Camera-type eye (tissue), 1 donor: Measurements from ENCODE around the gene EIF4E2. TPM values are rescaled to one million over a fixed set of nuclear protein-coding genes. Genes with fewer than 3 reads are reported as not detected.

ENCODE experiments used
- total RNA-seq: library from RNA; depleted of rRNA; stranded (reverse); fragments of >200 nt; gene quantifications from one replicate; pipeline ENCODE4 v1.2.3, GENCODE V29; 2014

The EIF4E2 gene, protein sequence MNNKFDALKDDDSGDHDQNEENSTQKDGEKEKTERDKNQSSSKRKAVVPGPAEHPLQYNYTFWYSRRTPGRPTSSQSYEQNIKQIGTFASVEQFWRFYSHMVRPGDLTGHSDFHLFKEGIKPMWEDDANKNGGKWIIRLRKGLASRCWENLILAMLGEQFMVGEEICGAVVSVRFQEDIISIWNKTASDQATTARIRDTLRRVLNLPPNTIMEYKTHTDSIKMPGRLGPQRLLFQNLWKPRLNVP
- 46.7 TPM for total RNA-seq

DNA sequence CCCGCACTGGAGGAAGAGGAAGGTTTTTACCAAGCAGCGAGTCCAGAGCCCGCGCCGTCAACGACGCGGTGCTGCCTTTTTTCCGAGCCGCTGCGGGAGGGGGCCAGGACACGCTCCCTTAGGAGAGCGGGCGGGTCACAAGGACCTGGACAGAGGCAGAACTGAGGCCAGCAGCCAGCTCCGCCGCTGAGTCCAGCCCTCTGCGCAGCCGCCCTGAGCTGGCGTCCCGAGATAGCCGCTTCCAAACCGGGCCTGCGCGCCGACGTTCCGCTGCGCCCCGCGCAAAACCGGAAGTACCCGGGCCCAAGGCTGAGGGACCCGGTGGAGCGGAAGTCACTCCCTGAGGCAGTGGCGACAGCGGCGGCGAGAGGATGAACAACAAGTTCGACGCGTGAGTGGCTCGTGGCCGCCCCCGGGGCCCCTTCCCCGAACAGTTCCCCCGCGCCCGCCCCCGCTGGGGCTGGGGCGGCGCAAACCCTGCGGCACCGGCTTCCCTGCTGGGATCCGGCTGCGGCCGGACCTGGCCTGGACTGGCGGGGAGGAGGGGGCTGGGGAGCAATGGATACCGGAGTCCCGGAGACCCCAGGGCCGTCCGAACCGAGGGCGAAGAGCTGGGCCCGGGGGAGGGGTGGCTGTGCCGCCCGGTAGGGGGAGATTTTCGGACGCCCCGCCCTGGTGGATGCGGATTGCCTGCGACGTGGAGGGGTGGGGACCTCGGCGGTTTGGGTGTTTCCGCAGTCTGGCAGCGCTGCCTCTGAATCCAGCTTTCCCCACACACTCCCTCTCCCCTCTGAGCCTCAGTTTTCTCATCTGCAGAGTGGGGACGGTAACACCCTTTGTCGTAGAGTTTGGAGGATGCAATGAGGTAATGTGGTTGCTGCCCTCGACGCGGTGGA, at the start of gene EIF4E2, which contains the start of gene TIGD1:
Gene EIF4E2, plus strand, starts transcription at position 336 of the 896 bp plus-strand sequence. Its CDS starts 36 bp downstream, at position 372.
Gene TIGD1, minus strand, starts transcription at position 204 of the 896 bp plus-strand sequence. CDS start 675 bp downstream, outside the sequence.

DNA sequence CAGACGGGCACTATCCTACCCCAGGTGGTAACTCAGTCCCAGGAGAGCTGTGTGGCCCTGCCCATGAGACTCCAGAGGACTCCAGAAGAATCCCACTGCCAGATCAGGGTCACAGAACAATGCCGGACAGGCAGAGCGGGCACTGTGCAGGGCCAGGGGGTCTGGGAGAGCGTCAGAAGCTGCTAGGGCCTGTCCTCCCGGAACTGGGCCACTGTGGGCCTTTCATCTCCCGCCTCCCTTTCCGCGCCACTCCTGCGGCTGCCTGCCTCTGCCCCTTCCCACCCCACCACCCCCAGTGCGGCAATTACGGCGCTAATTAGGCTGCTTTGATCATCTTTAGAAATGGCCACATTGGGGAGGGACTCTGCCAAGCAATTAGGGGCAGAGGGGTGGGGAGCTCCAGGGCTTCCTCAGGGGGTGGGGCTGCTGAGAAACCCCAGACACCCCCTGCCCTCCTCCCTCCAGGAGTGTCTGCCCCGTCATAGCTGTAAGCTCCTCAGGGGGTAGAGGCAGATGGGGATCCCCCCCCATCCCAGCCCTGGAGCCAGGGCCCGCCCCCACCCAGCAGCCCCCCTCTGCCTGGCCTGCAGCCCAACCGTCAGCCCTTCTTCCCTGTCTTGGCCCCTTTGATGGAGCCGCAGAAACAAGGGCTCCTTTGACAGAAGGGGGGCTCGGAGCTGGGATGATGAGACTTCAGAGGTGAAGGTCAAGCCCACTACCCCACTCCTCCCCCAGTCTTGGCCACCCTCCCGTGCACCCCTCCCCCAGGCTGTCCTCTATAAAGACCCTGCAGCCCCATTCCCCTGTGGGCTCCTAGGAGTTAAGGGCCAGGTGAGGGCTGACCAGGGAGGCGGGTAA, 30.7 kb upstream of the EIF4E2 start, which contains the start of gene PRSS56:
Gene PRSS56, plus strand, starts transcription at position 808 of the 858 bp plus-strand sequence. CDS start 211 bp downstream, outside the sequence.

DNA sequence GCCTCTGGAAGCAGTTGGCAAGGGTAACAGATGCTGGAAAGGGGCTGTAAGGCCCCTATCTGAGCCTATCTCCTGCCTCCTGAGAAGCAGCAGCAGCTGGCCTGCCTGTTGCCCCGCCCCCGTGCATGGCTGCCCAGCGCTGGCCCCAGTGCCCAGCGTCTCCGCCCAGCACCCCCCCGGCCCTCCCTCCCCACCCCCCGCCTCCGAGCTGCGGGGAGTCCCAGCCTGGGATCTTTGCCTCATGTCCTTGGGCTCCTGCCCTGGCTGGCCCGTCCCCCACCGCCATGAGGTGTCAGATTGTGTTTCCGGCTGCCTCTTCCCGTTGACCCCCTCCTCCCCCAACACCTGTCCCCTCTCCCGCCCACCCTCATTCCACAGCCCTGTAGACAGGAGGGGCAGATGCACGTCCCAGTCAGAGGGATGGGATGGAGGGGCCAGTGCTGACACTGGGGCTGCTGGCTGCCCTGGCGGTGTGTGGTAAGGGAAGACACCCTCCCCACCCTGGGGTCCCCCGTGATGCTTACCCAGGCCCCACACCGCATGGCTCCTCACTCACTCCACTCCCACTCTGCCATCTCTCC, 24.6 kb upstream of the EIF4E2 start, which contains the start of gene CHRND:
Gene CHRND, plus strand, starts transcription at position 370 of the 581 bp plus-strand sequence. Its CDS starts 56 bp downstream, at position 426.

DNA sequence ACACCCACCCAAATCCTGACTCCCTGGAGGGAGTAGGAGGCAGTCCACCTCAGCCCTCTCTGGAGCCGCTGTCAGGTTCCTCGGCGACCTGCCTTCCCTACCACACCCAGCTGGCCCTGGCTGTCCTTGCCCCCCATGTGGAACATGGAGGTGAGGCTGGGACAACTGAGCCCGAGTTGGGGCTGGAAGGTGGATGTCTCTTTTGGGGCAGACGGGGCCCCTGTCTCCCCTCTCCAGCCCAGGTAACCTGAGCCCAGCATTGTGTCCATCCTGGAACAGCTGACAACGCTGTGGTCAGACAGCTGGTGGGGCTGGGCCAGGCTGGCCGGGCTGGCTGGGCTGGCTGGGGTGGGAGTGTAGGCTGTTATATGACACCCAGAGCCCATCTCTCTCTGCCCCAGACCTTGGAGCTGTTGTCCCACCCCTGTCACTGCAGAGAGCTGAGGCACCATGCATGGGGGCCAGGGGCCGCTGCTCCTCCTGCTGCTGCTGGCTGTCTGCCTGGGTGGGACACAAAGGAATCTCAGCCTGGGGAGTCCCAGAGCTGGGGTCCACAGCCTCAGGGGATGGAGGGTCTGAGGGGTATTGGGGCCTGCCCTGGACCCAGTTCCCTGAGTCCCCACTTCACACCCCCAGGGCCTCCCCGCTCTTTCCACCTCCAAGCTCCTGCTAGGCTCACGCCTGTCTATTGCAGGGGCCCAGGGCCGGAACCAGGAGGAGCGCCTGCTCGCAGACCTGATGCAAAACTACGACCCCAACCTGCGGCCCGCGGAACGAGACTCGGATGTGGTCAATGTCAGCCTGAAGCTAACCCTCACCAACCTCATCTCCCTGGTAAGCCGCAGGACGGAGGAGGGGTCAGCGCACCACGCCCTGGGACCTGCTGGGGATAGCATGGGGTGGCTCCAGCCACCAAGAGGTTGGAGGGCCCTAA, 10.9 kb upstream of the EIF4E2 start, which contains the start of gene CHRNG:
Gene CHRNG, plus strand, starts transcription at position 395 of the 934 bp plus-strand sequence. Its CDS starts 56 bp downstream, at position 451.

Other genes starting within 250 kb of the EIF4E2 start
- not detected for gene ALPP, start 171.9 kb upstream of the EIF4E2 start, total RNA-seq
- not detected for gene ALPG, start 143.8 kb upstream of the EIF4E2 start, total RNA-seq
- gene ALPI, start 94.5 kb upstream of the EIF4E2 start, total RNA-seq, result not detected
- gene ECEL1, start 62.9 kb upstream of the EIF4E2 start, total RNA-seq, result 19.0 TPM
- 9.6 TPM for gene PRSS56, start 30.3 kb upstream of the EIF4E2 start, total RNA-seq
- 3.9 TPM for gene CHRND, start 24.5 kb upstream of the EIF4E2 start, total RNA-seq
- 2.0 TPM for gene CHRNG, start 11.0 kb upstream of the EIF4E2 start, total RNA-seq
- 9.6 TPM for gene TIGD1, start 132 bp upstream of the EIF4E2 start, total RNA-seq
- 5.9 TPM for gene EFHD1, start 82.9 kb downstream of the EIF4E2 start, total RNA-seq
- gene GIGYF2, start 146.6 kb downstream of the EIF4E2 start, total RNA-seq, result 168 TPM
- gene KCNJ13, start 225.9 kb downstream of the EIF4E2 start, total RNA-seq, result 8.2 TPM